HG03135 (cell line): ENCODE measurements around the gene EYS.
"Not testable (repeated sequence)": the region's sequence is repeated elsewhere in the genome, so short reads cannot be mapped to it uniquely, and the experiment has no call there.

Source experiments
- ATAC-seq: cut with Tn5 transposase; IDR thresholded peaks from one replicate; pipeline ENCODE4 v1.9.1; 2021; ENCODE audit warnings: mild to moderate bottlenecking, moderate library complexity; ENCODE audit not compliant: unreplicated experiment

Gene EYS

DNA sequence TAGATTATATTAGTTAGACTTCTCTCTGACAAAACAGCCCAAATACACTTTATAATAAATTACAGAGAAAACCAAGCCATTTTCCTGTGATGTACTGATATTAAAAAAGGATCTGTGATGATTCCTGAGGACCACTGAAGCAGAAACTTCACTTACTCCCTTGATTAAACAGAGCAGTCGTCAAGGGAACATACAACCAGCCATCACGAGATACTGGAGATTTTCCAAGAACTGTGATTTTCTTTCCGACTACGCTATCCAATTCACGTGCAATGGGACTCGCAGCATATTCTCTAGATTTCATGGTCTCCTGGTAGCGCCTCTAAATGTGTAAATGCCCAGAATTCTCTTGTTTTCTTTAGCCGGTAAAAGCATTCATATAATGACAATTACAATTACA, 1694.0 kb downstream of the EYS start:
- ATAC-seq, result no peak

DNA sequence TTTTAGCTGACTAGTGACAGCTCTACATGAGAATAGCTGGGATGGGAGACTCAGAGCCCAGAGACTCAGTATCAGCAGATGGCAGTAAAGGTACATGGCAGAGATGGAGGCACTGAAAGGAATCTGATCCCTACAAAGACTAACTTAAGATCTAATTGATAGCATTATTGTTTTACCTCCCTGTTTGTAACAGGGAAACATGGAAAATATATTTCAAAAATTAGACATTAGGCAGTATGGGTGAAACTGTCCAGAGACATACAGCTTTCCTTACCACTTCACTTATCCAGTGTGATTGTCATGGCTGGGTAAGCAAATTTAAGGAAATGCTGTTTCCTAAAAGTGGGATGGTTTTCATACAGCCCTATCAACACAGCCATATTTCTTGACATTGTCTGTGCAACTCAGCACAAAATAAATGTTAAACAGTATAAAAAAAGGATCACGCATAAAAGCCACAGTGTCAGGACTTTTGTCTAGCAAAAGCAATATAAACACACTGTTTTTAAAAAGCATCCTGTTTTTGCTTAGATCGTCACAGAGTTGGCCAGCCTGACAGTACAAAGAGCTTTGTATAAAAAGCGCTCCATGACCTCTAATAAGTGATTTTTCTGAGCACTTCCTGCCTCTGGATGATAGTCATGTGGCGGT, 1694.5 kb downstream of the EYS start:
- ATAC-seq, result no peak

DNA sequence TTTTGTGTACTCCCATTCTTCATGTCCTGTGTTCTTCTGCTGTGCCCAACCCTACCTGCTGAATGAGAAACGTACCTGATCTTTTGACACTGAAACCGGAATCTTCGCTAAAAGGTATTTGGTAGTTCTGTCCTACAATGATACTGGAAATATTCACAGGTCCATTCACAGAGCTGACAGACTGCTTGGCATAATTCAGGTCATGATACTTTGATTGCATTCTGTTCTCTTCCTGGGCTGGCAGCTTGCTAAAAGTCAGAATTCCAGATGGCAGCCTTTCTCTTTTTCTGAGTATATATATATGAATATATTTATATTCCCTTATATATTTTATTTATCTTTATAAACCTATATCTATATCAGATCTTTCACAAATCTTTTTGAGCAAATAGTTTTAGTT, 1696.4 kb downstream of the EYS start:
- no peak for ATAC-seq

DNA sequence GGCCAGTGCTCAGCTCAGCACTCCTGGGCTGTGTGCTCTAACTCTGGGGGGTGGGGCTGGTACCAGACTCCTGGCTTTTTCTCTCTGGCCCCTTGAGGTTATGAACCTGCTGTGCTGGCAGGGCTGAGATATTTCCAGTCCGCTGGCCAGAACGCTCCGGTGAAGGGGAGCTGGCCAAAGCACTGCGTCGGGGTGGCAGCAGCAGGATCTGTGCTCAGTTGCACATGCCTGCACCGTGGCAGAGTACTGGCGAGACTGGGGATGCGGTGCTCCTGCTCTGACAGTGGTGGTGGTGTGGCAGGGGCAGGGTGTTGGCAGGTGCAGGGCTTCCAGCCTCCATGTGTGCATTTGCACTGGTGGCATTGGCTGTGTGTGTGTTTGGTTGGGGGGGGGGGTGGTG, 1697.0 kb downstream of the EYS start:
- ATAC-seq, result no peak

DNA sequence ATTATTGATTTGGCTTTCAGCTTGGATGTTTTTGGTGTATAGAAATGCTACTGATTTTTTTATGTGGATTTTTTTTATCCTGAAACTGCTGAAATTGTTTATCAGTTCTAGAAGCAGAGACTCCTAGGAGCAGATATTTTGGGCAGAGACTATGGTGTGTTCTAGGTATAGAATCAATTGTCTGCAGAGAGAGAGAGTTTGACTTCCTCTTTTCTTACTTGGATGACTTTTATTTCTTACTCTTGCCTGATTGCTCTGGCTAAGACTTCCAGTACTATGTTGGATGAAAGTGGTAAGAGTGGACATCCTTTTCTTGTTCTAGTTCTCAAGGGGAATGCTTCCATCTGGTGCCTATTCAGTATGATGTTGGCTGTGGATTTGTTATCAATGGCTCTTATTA, 1700.8 kb downstream of the EYS start:
- no peak for ATAC-seq

DNA sequence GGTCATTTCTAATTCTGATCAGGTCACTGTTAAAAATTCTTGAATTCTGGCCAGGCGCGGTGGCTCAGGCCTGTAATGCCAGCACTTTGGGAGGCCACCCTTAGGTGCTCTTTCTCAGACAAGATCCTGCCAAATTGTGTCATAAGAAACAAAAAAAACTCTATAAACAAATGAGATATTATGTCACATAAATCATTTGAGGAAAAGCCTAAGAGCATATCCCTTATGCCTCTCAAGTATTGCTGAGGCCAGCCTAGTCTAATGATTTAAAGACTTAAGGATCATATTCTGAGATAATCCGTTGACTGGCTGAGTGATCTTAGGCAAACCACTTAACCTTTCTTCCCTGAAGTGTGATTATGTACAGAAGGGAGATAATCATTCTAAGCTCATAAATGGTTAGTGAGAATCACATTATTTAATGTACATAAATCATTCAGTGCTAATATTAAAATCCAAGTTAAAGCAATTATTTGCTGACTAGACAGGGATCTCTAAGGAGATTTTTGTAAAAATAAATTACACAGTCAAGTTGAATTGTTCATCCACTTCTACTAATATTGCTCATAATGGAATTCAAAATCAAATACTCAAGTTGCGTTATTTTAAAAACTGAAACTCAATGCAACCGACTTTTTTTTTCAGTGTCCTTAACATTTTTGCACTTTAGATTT, 1706.1 kb downstream of the EYS start:
- ATAC-seq, result no peak

DNA sequence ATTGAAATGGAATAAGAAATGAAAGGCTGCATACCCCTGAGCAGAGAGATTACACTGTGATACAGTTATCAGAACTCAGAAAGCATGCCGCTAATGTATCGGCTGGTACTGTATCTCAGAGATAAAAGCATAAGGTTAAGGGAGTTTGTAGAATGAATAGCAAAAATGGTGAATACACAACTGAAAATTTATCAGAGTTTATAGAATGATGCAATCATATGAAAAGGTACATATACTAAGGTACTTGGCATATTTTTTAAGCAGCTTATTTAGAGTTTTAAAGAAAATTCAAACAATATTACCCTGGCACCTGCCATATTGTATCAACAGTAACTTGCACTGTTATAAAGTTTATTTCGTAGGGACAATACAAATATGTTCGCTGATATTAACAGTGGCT, 1707.4 kb downstream of the EYS start:
- no peak for ATAC-seq

DNA sequence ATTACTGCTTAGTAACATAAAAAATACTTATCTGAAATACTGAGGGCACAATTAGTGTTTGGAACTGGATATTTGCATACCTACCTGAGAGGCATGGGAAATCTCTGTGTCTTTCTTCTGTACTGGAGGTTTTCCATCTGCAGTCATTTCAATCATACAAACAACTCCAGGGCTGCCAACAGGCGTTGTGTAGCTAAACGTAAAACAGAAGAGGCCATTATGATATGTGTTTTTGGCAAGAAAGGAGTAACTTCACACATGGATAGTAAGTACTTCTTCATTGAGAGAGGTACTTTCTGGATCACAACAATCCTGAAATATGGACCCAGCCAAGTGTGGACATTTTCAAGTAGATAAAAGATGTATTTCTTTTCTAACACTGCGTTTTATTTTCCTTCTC, 1708.0 kb downstream of the EYS start:
- no peak for ATAC-seq

DNA sequence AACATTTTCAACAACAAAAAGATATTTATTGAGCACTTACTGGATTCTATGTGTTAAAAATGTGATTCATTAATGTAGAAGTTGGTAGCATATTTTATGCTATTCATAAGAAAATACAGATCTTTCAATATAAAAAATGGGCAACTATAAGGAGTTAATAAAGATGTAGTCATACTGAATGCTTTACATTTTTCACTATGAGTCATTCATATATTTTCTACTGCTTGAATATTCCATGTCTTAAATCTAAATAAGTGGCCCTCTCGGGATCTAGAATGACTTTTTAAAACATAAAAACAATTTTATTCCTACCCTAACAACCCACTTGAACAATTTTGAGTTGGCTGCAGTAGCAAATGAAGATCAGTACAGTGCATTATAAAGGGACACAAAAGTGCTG, 1709.3 kb downstream of the EYS start:
- ATAC-seq, result no peak

DNA sequence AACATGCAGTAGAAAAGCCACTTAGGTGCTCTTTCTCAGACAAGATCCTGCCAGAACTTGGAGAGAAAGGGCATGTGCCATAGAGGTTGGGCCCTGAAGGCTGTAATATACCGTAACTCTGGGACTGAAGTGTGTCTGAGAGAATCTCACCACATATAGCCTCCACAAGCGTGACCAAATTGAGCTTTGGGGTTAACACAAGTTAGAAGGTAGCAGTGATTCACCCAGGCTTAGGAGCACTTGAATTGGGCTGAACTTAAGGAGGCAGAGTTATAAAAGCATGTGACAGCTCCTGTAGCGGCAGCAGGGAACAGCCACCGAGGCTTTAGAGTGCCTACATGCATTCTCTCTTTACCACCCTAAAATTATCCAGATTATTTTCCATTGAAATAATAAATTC, 1709.8 kb downstream of the EYS start:
- ATAC-seq, result no peak

DNA sequence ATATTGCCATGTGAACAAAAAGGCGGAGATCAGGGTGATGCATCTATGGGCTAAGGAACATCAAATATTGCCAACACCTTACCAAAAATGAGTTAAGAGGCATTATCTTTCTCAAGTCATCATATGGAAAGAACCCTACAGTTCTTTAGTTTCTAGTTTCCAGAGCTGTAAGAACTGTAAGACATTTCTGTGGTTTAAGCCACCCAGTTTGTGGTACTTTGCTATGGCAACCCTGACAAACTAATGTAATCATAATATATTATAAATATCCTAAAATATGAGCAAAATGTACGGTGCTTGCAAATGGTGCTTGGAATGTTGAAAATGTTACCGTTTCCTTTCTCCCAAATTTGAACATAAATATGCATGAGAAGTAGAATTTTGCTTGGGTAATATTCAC, 1721.8 kb downstream of the EYS start:
- no peak for ATAC-seq

DNA sequence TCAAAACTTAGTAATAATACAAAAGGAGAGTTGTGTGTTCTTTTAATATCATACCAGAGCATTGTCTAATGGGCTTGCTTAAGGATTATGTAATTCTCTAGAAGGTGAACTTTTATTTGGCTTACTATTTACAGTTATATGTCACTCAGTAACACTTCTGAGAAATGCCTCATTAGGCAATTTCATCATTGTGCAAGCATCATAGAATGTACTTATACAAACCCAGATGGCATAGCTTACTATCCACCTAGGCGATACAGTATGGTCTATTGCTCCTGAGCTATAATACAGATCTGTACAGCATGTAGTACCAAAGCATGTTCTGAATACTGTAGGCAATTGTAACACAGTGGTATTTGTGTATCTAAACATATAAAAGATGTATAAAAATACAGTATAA, 1731.3 kb downstream of the EYS start:
- no peak for ATAC-seq

DNA sequence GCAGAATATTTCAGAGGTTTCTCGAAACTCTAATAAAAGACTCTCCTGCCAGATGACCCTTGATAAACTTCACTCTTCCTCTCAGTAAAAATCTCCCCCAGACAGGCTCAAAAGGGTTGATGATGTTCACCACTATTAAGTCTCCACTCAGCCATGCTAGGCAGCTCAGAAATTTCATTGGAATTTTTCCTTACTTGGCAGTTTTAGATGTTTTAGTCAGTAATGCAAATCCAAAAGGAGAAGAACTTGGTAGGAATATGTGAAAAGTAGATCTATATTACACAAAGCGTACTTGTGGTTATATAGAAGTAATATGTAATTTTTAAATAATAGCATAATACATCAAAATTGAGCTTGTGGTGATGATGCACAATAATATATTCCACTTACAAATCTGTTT, 1738.4 kb downstream of the EYS start:
- ATAC-seq, result no peak

DNA sequence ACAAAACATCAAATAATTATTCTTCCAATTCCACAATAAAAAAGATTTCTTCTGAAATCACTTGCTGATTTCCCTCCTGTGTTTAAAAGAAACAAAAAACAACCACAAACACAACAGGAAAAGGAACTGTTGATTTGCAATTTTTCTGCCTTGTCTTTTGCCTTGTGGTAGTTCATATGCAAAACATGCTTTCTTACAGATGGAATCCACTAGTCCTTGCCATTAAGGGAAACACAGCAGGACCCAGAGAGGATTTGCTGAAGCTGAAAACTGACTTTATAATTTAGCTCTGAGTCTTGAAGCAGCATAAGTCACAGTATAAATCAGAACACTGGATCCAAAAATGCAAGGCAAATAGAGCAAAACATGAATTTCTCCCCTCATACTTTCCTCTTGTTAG, 1742.7 kb downstream of the EYS start:
- no peak for ATAC-seq

DNA sequence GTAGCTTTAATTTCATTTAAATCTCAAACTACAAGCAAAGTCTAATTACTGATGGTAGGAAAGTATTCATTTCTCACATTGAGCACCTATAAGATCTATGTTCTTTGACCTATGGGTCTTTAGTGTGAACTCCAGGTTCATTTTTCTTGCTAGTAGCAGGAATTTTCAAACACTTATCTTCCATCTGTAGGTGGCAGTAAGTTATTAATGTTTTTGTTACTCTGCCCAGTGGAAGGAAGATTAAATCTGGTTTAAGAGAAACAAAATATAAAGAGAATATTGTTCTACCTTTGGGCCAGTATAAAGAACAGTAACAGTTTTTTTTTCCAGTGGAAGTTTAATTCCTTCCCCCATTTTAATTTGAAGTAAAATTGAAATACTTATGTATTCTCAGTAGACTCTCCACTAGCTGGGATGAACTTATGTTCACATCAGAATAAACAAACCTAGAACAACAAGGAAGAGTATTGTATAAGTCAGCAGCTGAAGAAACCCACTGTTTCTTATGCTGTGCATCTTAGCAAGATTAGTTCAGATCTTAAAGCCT, 1743.2 kb downstream of the EYS start:
- no peak for ATAC-seq

DNA sequence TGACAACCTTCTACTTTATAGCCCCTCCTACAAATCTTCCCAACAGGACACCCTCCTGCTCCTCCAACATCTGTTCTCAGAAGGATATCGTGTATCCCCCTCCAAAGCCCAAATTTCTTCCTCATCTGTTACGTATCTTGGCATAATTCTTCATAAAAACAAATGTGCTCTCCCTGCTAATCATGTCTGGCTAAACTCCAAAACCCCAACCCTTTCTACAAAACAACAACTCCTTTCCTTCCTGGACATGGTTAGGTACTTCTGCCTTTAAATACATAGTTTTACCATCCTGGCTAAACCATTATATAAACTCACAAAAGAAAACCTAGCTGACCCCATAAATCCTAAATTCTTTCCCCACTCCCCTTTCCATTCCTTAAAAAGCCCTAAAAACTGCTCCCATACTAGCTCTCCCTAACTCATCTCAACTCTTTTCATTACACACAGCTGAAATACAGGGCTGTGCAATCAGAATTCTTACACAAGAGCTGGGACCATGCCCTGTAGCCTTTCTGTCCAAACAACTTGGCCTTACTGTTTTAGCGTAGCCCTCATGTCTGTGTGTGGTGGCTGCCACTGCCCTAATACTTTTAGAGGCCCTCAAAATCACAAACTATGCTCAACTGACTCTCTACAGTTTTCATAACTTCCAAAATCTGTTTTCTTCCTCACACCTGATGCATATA, 1753.5 kb downstream of the EYS start:
- not testable (repeated sequence) for ATAC-seq

DNA sequence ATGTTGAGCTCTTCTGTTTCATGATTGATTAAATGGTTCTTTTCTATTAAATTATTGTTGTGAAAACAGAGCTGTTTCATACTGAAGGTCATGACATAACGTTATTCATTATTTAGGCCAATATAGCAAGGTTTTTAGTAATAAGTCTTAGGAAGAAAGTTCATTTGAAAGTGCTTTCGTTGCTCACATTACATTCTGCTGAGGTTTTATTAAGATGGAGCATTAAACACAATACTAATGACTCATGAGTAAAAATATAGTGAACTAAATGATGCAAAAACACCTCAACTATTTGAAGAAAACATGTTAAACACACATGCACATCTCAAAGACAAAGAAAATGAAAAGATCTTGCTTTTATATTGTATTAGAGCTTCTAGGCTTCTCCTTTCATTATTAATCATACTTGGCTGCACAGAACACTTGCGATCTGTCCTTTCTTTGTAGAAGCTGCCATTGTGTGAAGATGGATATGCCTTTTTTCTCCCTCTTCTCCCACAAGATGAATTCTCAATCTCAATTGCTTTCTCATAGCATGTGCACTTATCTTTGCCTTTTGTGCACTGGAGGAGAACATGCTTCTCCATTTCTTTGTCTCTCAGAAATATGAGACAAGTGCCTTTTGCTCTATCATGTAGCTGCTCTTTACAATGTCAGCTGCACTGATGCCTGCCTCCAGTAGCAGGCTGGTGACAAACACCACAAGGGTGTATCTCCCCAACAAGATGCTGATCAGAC, 1759.1 kb downstream of the EYS start:
- no peak for ATAC-seq

DNA sequence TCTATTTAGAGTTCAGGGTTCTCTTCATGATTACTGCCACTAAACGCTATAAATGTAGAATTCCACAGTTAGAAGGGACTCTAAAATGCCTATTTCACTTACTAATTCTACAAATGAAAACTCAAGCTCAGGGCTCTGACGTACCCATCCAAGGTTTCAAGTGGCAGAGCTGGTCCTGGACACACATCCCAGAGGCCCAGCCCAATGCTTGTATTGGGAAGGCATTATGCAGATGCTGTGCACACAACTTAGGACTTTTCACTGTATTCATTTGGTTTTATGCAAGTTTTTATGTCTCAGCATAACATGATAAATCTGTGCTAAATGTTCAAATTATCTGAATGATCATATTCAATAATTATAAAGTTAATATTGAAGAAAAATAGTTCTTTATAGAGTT, 1761.0 kb downstream of the EYS start:
- no peak for ATAC-seq

DNA sequence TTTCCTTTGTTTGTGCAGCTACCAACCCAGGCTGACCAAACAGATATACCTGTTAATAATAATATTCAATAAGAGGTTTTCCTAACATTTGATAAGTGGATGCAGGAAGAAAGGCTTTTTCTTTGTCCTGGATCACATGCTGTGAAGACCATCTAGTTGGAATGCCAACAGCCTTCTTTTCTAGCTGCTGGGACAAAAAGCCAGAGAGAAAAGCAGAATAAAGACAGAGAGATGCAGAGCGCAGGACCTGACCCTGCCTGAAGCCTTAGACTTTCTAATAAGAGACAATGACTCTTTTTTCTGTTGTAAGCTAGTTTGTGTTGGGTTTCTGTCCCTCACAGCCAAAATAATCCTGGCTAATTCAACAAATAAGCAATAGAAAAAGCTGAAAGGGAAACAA, 1763.2 kb downstream of the EYS start:
- ATAC-seq, result no peak

DNA sequence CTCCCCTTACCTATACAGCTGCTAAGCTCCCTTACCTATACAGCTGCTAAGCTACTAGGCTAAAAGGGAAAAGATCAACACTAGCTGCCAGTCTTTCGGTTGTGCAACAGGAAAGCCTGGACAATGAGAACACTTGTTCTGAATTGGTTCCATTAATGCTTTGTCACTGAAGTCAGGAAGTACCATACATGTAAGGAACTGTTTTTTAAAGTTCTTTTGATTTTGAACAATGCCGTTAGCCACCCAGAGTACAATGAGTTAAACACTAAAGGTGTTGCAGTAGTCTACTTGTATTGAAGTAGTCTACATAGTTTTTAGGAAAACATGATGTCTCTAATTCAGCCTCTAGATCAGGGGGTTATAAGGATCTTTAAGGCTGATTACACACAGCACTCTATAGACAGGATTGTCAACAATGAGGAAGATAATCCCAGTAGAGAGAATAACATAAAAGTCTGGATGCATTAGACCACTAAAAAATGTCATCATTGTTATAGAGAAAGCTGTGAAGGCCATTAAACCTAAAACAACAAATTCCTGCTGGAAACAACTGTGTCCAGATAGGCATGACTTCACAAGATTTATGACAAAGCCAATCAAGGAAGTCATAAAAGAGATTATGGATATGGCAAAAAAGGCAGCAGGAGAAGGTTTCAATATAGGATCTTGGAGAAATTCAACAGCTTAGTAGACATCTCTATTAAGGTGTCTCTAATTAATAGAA, 1765.1 kb downstream of the EYS start:
- no peak for ATAC-seq

DNA sequence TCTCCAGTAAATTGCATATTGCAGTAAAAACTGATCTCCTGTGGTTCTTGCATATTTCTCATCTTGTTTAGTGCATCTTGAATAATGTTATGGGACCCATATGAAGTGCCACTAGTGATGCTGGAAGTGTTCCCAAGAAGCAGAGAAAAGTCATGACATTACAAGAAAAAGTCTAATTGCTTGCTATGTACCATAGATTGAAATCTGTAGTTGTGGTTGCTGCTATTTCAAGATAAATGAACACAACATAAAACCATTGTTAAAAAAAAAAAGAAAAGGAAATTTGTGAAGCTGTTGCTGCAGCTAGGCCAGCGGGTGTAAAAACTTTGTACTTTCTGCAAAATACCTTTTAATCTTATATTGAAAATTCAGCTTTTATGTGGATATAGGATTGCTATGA, 1767.0 kb downstream of the EYS start:
- no peak for ATAC-seq
